PC-3 (cell line): ENCODE results near the gene CTNND1. TPM values are rescaled to one million over a fixed set of nuclear protein-coding genes. Genes with fewer than 3 reads are reported as not detected.

Experiments used
- ATAC-seq: fragments of 200-7000 bp; cut with Tn5 transposase; 2 replicates; pipeline ENCODE4 v1.9.1; 2020; ENCODE audit warnings: mild to moderate bottlenecking, moderate library complexity
- BruUV-seq: library from RNA; stranded (reverse); fragments of 400-500 nt; replicated peaks from 2 replicates; lab custom pipeline; 2021; lab: Mats Ljungman, UMichigan
- CTCF ChIA-PET: fragments of 300-600 bp; sonication (Branson Sonifier 250); formaldehyde crosslinking; loops from one replicate; lab custom pipeline; 2022; ENCODE audit warnings: antibody characterized with exemption; lab: Charles Lee
- POLR2A ChIA-PET: fragments of 300-600 bp; sonication (Branson Sonifier 250); formaldehyde crosslinking; loops from one replicate; lab custom pipeline; 2022; ENCODE audit warnings: antibody characterized with exemption; ENCODE audit not compliant: unreplicated experiment; lab: Charles Lee
- DNase-seq: peaks from one replicate; pipeline ENCODE4 v3.0.0-alpha.2; 2015
- H2AFZ ChIP-seq: fragments of 300-600 bp; sonication (generic); 2 replicates; pipeline ENCODE4 v1.6.0; 2016; ENCODE audit warnings: antibody characterized with exemption, low read length
- H3F3A ChIP-seq: fragments of 300-600 bp; sonication (generic); one replicate; pipeline ENCODE4 v1.6.0; 2017; ENCODE audit warnings: antibody characterized with exemption, low read length, control low read depth, mild to moderate bottlenecking; ENCODE audit not compliant: unreplicated experiment
- H3K27ac ChIP-seq: fragments of 300-600 bp; sonication (generic); 2 replicates; pipeline ENCODE4 v1.5.1; 2016; ENCODE audit warnings: mild to moderate bottlenecking, low read length
- H3K27me3 ChIP-seq: fragments of 300-600 bp; sonication (generic); 2 replicates; pipeline ENCODE4 v1.6.1; 2016; ENCODE audit warnings: low read length, mixed read lengths
- H3K36me3 ChIP-seq: fragments of 300-600 bp; sonication (generic); 2 replicates; pipeline ENCODE4 v1.6.1; 2016; ENCODE audit warnings: low read depth, mixed run types, low read length, mixed read lengths
- H3K4me1 ChIP-seq: fragments of 300-600 bp; sonication (generic); 2 replicates; pipeline ENCODE4 v1.5.1; 2016; ENCODE audit warnings: low read length; ENCODE audit not compliant: insufficient read depth
- H3K4me2 ChIP-seq: fragments of 300-600 bp; sonication (generic); 2 replicates; pipeline ENCODE4 v1.6.0; 2016; ENCODE audit warnings: low read length
- H3K4me3 ChIP-seq: fragments of 300-600 bp; sonication (generic); 2 replicates; pipeline ENCODE4 v1.5.1; 2016; ENCODE audit warnings: mild to moderate bottlenecking, low read length, mixed read lengths
- H3K79me2 ChIP-seq: fragments of 300-600 bp; sonication (generic); 2 replicates; pipeline ENCODE4 v1.6.1; 2017; ENCODE audit warnings: low read length, mixed read lengths
- H3K9ac ChIP-seq: fragments of 300-600 bp; sonication (generic); 2 replicates; pipeline ENCODE4 v1.6.0; 2016; ENCODE audit warnings: mild to moderate bottlenecking, low read length
- H3K9me2 ChIP-seq: fragments of 300-600 bp; sonication (generic); replicated peaks from 2 replicates; pipeline ENCODE4 v1.6.1; 2016; ENCODE audit warnings: mixed run types, low read length, mixed read lengths
- H3K9me3 ChIP-seq: fragments of 300-600 bp; sonication (generic); 2 replicates; pipeline ENCODE4 v1.6.1; 2016; ENCODE audit warnings: low read length, mixed read lengths
- H4K20me1 ChIP-seq: fragments of 300-600 bp; sonication (generic); 2 replicates; pipeline ENCODE4 v1.6.1; 2016; ENCODE audit warnings: low read length, mixed read lengths
- CTCF ChIP-seq: fragments of 300-600 bp; sonication (generic); conservative IDR thresholded peaks from 2 replicates; pipeline ENCODE4 v1.5.1; 2017; ENCODE audit warnings: antibody characterized with exemption, low read depth, mild to moderate bottlenecking, low read length
- EZH2 ChIP-seq: fragments of 300-600 bp; sonication (generic); IDR thresholded peaks from one replicate; pipeline ENCODE4 v1.6.1; 2017; ENCODE audit warnings: antibody characterized with exemption, mild to moderate bottlenecking, low read length; ENCODE audit not compliant: unreplicated experiment
- EZH2phosphoT487 ChIP-seq: fragments of 300-600 bp; sonication (generic); IDR thresholded peaks from 2 replicates; pipeline ENCODE4 v1.6.1; 2018; ENCODE audit warnings: mild to moderate bottlenecking, antibody characterized with exemption, low read length, borderline replicate concordance
- intact Hi-C: fragments of 100-400 bp; cut with micrococcal nuclease; formaldehyde crosslinking; loops from 2 replicates; pipeline ENCODE4 v1.9.0; 2023
- total RNA-seq: library from RNA; depleted of rRNA; stranded (reverse); fragments of >200 nt; gene quantifications from 2 replicates; pipeline ENCODE4 v1.2.3, GENCODE V29; 2014

Gene CTNND1
- total RNA-seq, 1 experiment from 2014 or later = 121 TPM

- peaks cover 14% of the 10 kb centered on the region for H3K36me3 ChIP-seq
- no peaks in the 10 kb centered on the region for H3K9me2 ChIP-seq
- DNase-seq (no peak), ATAC-seq (no peak)
- peaks cover 25% of the 10 kb centered on the region for H3K4me1 ChIP-seq
- intact Hi-C loops = no loop called here
- TF ChIP-seq EZH2 (no peak), CTCF (no peak), EZH2phosphoT487 (no peak)
- ChIA-PET CTCF (interaction anchor here (0.5 to 1.5 kb wide), 2 partner anchors 12 to 33 kb away, joined by 3 read pairs; no protein-coding TSS in a partner anchor), POLR2A (interaction anchor here (0.6 kb wide), 1 partner anchor 11 kb away, joined by 19 read pairs; no protein-coding TSS in a partner anchor)
- H3K79me2 ChIP-seq = peaks cover 100% of the 10 kb centered on the region
- no peaks in the 10 kb centered on the region for H3K27me3 ChIP-seq
- H3F3A ChIP-seq = peaks cover 12% of the 10 kb centered on the region
- no peak overlapping the region for H3K27ac ChIP-seq
- H3K4me2 ChIP-seq = no peak overlapping the region
- H3K9me3 ChIP-seq = no peaks in the 10 kb centered on the region
- no peaks in the 10 kb centered on the region for H4K20me1 ChIP-seq
- no peak overlapping the region for H3K9ac ChIP-seq
- no peak overlapping the region for H2AFZ ChIP-seq
- no peak overlapping the region for H3K4me3 ChIP-seq
- no TSS peak for BruUV-seq
These were observed 26.5 kb downstream of the CTNND1 start for GRCh38 chr11:57787920-57788702.

DNA sequence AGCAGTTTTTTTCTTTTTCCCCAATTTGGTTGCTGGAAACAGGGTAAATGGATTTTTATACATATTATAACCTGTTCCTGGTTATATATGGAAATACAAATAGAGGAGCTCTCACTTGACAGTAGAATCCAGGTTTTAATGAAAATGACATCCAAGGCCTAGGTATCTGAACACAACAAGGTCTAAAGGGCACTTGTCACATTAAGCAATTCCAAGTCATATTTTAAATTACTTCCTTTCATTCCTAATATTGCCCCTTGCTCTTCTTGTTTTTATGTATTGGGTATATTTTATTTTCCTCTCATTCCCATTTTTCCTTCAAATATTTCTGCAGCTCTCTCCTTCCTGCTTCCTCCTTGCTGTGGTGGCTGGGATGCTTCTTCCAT, 27.1 kb downstream of the CTNND1 start:
- ChIA-PET CTCF (interaction anchor here (1.5 kb wide), 1 partner anchor 12 kb away, joined by 3 read pairs; no protein-coding TSS in a partner anchor), POLR2A (interaction anchor here (0.6 kb wide), 1 partner anchor 11 kb away, joined by 19 read pairs; no protein-coding TSS in a partner anchor)
- H3F3A ChIP-seq = peaks cover 12% of the 10 kb centered on the region
- ATAC-seq (no peak), DNase-seq (no peak)
- no peaks in the 10 kb centered on the region for H3K9me2 ChIP-seq
- BruUV-seq = no TSS peak
- peaks cover 100% of the 10 kb centered on the region for H3K79me2 ChIP-seq
- no peak overlapping the region for H3K9ac ChIP-seq
- H3K27ac ChIP-seq = no peak overlapping the region
- no peaks in the 10 kb centered on the region for H4K20me1 ChIP-seq
- peaks cover 31% of the 10 kb centered on the region for H3K4me1 ChIP-seq
- no peak overlapping the region for H3K4me2 ChIP-seq
- intact Hi-C loops = no loop called here
- TF ChIP-seq EZH2phosphoT487 = no peak
- TF ChIP-seq EZH2 = no peak
- TF ChIP-seq CTCF = no peak
- H3K36me3 ChIP-seq = peaks cover 17% of the 10 kb centered on the region
- no peak overlapping the region for H3K4me3 ChIP-seq
- no peak overlapping the region for H2AFZ ChIP-seq
- H3K9me3 ChIP-seq = no peaks in the 10 kb centered on the region
- H3K27me3 ChIP-seq = no peaks in the 10 kb centered on the region
